HAP-1 (cell line): Measurements from ENCODE around the gene CTDSPL.
A peak's percentile ranks its signal among the peaks of the same experiment; 100 is the strongest.

ENCODE experiments used
- DNase-seq, 2 experiments: peaks; one replicate each; pipeline ENCODE4 v3.0.0-alpha.2; 2016 to 2020; ENCODE audit warnings: low spot score in 2 of 2
- H3K27me3 ChIP-seq: fragments of 250-450 bp; sonication (Bioruptor Pico); 2 replicates; pipeline ENCODE4 v1.5.1; 2020; ENCODE audit warnings: low read depth, mild to moderate bottlenecking, moderate library complexity
- H3K36me3 ChIP-seq: fragments of 250-450 bp; sonication (Bioruptor Pico); replicated peaks from 2 replicates; pipeline ENCODE4 v1.5.1; 2020; ENCODE audit warnings: mild to moderate bottlenecking
- H3K4me1 ChIP-seq: fragments of 250-450 bp; sonication (Bioruptor Pico); 2 replicates; pipeline ENCODE4 v1.5.1; 2020; ENCODE audit warnings: mild to moderate bottlenecking
- H3K4me3 ChIP-seq: fragments of 250-450 bp; sonication (Bioruptor Pico); 2 replicates; pipeline ENCODE4 v1.5.1; 2020; ENCODE audit warnings: mild to moderate bottlenecking, moderate library complexity
- H3K9me3 ChIP-seq: fragments of 250-450 bp; sonication (Bioruptor Pico); 2 replicates; pipeline ENCODE4 v1.5.1; 2020; ENCODE audit warnings: mild to moderate bottlenecking, moderate library complexity
- in situ Hi-C: fragments of 300-500 bp; cut with MboI; formaldehyde crosslinking; loops from 3 replicates; pipeline ENCODE4 v1.14.3; 2020; ENCODE audit warnings: low sequenced_read_pairs, inconsistent platforms, mixed read lengths

Gene CTDSPL

DNA sequence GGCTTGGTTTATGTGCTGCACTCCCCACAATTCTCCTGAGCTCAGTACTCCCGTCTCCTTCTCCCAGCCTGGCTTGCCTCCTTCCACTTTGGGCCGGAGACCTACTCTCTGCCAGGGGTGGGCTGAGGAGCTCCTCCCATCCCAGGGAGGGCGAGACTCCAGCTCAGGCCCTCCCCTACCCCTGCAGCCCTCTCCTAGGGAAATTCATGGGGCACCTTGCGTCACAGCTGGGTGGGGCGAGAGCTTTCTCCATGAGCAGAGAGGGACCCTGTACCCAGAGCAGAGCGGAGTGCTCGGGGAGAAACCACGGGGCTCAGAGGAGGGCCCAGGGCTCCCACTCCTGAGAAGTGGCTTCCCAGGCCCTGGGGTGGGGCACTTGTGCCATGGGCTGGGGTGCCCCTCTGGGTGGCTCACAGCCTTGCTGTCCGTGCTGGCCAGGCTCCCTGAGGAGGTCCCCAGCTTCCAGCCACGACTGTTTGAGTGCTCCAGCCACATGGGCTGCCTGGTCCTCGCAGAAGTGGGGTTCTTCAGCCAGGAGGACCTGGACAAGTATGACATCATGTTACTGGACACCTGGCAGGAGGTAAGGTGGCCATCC is 142.2 kb downstream of the CTDSPL start:
- Histone ChIP-seq H3K4me1 (no peaks in the 10 kb centered on the region), H3K36me3 (peaks cover 22% of the 10 kb centered on the region), H3K9me3 (no peaks in the 10 kb centered on the region), H3K27me3 (no peaks in the 10 kb centered on the region), H3K4me3 (no peak overlapping the region)
- DNase-seq = no peak
- in situ Hi-C loops = no loop called here

DNA sequence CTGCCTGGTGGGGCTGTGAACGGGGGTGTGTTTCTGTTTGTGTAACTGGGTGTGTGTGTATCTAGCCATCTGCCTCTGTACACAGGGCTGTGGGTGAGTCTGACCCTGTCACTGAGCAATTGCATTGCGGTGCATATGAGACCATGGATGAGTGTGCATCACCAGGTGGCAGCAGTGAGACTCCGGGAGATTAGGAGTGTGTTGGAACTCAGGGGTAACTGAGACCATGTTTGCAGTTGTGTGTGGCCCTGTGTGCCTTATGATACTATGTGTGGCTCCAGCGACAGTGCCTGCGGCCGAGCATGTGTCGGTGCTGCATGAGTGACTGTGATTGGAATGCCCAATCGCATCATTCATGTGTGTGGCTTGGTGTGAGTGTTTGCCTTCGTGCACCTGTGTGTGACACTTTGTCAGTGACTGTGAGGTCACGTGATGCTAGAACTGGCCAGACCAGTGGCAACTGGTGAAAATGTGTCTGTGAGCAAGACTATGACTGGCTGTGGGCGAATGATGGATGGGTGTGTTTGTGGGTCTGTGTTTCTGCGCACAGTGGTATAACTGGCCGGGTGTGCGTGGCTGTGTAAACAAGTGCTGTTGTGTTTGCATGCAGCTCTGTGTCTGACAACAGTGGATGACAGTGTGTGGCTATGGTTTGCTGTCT is 142.9 kb downstream of the CTDSPL start:
- in situ Hi-C loops = no loop called here
- Histone ChIP-seq H3K27me3 (no peaks in the 10 kb centered on the region), H3K9me3 (no peaks in the 10 kb centered on the region), H3K4me1 (no peaks in the 10 kb centered on the region), H3K36me3 (peaks cover 21% of the 10 kb centered on the region), H3K4me3 (no peak overlapping the region)
- DNase-seq = peak; percentile 29 to 77

DNA sequence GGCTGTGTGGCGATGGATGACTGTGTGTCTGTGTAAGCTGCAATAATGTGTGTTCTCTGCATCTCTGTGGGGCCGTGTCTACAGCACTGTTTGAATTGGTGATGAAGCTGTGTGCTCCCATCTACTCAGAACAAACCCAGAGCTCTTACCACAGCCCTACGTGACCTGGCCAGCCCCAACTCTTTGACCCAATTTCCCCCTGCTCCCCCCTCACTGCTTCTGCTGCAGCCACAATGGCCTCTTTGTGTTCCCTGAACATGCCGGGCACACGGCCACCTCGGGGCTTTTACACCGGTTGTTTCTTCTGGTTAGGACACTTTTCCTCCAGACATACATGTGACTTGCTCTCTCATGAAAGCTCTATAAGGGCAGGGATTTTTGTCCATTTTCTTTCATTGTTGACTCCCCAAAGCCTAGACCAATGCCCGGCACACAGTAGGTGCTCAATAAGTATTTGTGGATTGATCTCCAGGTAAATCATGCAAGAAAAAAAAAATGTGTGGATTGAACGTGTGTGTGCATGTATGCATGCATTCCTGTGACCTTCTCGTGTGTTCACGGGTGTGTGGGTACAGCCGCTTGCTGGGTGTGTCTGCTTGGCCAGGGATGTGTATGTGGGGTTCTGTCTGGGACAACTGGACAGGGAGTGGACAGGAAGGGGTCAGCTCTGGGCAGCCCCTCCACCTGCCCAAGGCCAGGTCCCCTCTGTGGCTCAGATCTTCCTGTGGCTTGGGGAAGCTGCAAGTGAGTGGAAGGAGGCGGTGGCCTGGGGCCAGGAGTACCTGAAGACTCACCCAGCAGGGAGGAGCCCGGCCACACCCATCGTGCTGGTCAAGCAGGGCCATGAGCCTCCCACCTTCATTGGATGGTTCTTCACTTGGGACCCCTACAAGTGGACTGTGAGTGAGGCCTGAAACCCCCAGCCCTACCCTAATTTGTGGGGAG is 143.7 kb downstream of the CTDSPL start:
- in situ Hi-C loops = no loop called here
- no peak for DNase-seq
- H3K4me3 ChIP-seq = no peak overlapping the region
- H3K27me3 ChIP-seq = no peaks in the 10 kb centered on the region
- no peaks in the 10 kb centered on the region for H3K4me1 ChIP-seq
- H3K36me3 ChIP-seq = peaks cover 18% of the 10 kb centered on the region
- no peaks in the 10 kb centered on the region for H3K9me3 ChIP-seq

DNA sequence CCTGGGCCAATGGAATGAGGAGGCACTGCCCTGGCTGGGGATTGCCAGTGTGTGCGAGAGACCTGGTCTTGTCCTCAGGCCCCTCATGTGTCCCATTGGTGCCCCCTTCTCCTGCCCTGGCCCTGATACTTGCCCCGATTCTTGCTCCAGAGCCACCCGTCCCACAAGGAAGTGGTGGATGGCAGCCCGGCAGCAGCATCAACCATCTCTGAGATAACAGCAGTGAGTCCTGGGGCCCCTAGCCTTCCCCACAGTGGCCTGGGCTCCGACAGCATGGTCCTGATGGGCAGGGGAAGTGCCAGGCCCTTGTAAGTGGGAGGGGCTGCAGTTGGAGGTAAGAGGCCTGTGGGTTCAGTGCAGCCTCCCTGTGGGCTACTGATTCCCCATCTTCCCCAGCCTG is 144.4 kb downstream of the CTDSPL start:
- Histone ChIP-seq H3K27me3 (no peaks in the 10 kb centered on the region), H3K4me3 (no peak overlapping the region), H3K4me1 (no peaks in the 10 kb centered on the region), H3K9me3 (no peaks in the 10 kb centered on the region), H3K36me3 (peaks cover 18% of the 10 kb centered on the region)
- in situ Hi-C loops = no loop called here
- DNase-seq = no peak

DNA sequence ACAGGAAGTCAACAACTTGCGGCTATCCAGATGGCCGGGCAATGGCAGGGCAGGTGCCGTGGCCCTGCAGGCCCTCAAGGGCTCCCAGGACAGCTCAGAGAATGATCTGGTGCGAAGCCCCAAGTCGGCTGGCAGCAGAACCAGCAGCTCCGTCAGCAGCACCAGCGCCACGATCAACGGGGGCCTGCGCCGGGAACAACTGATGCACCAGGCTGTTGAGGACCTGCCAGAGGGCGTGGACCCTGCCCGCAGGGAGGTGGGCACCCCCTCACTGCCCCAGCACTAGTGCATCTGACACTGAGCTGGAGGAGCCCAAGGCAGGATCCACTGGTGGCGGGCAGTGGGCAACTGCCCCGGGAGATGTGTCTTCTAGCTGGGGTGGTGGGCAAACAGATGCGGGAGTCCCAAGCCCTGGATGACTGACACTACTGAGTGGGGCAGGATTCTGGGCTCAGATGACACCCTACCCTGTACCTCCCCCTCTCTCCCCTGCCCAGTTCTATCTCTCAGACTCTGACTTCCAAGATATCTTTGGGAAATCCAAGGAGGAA is 144.8 kb downstream of the CTDSPL start:
- in situ Hi-C loops = no loop called here
- Histone ChIP-seq H3K36me3 (peaks cover 18% of the 10 kb centered on the region), H3K4me3 (no peak overlapping the region), H3K4me1 (no peaks in the 10 kb centered on the region), H3K27me3 (no peaks in the 10 kb centered on the region), H3K9me3 (no peaks in the 10 kb centered on the region)
- DNase-seq = no peak

DNA sequence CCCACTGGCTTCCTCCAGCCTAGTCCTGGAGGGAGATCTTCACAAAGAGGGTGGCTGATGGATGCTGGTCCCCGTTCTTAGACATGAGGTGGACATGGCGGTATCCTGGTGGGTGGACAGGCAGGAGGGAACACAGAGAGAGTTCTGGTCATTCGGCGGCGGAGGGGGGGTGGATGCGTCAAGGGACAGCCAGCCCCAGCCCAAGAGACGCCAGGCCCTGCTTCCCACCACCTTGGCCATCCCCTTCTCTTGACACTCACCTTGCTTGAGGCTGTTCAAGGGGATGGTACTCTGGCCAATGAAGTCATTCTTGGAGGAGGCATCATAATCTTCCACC is 146.0 kb downstream of the CTDSPL start:
- no peak for DNase-seq
- no peaks in the 10 kb centered on the region for H3K27me3 ChIP-seq
- no peaks in the 10 kb centered on the region for H3K4me1 ChIP-seq
- H3K4me3 ChIP-seq = no peak overlapping the region
- H3K36me3 ChIP-seq = peaks cover 15% of the 10 kb centered on the region
- H3K9me3 ChIP-seq = no peaks in the 10 kb centered on the region
- in situ Hi-C loops = no loop called here

DNA sequence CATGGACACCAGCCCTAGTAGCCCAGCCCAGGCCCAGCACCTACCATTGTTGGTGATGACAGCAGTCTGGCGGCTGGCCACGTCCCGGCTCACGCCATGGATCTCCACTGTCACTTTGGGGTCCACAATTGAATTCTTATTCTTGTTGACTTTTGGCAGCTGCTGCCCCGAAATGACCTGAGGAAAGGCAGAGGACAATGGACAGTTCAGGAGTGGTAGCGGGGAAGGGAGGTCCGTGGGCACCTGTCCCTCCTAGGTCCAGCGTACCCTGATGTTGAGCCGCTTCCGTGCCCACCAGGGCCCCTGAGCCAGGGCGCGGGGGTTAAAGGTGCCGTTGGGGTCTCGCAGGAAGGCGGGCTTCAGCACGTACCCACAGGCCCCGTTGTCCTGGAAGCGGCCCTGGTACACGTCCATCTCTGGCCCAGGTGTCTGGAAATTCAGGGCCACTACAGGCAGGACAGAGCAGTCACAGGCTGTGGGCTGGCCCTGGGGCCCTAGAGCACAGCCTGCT is 146.6 kb downstream of the CTDSPL start:
- Histone ChIP-seq H3K4me1 (no peaks in the 10 kb centered on the region), H3K36me3 (peaks cover 10% of the 10 kb centered on the region), H3K9me3 (no peaks in the 10 kb centered on the region), H3K27me3 (no peaks in the 10 kb centered on the region), H3K4me3 (no peak overlapping the region)
- in situ Hi-C loops = no loop called here
- DNase-seq = no peak

DNA sequence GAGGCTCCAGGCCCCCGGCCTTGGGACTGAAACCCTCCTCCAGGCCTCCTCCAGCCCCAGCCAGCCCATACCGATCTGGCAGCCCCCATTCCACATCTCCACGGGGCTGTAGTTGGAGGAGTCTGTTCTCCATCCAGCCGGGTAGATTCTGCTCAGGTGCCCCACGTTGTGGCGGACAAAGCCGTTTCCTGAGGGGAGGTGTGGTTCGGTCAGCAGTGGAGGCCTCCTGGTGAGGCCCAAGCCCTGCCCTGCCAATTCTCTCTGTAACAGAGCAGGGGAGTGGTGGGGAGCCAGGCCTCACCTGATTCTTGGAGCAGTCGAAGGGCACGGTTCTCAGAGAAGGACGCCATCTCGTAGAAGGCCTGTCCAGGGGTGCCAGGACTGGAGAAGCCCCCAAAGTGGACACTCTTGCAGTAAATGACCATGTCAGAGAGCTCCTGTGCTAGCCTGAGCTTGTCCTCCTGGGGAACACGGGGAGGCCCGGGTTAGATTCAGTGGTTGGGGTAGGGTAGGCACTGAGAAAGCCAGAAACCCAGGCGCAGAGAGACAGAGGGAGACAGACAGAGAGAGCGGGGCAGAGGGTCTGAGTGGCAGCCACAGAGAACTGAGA is 147.4 kb downstream of the CTDSPL start:
- in situ Hi-C loops = no loop called here
- Histone ChIP-seq H3K9me3 (no peaks in the 10 kb centered on the region), H3K4me3 (no peak overlapping the region), H3K4me1 (no peaks in the 10 kb centered on the region), H3K36me3 (peaks cover 13% of the 10 kb centered on the region), H3K27me3 (no peaks in the 10 kb centered on the region)
- DNase-seq = no peak

DNA sequence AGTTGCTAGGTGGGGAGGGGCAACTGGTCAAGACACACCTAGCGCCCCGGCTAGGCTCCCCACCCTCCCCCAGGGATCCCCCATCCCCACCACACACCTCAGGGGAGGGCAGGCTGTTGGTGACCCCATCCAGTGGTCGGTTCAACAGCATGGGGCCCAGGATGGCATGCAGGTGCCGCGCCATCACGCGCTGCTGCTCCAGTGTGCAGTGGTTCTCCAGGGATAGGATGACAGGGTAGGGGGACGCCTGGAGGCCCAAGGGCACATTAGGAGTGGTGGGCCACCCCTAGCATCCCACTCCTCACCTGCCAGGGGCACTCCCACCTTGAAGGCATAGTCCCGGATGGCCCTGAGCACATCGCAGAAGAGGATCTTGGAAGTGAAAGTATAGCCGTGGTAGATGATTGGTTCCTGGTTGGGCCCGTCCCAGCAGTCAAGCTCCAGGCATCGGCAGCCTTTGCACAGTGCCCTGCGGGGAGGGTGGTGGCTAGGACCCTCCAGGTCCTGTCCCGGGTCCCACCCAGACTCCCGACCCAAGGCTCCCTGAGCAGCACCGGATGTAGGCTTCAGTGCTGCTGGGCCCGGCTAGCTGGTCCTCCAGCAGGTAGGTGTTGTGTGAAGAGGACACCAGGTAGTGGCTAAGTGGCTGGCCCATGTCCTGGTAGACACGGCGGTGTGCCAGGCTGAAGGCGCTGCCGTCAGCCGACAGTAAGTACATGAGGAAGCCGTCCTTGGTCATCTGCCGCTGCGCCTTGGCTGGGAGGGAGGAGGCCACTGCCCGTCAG is 148.3 kb downstream of the CTDSPL start:
- Histone ChIP-seq H3K4me3 (no peak overlapping the region), H3K36me3 (peaks cover 13% of the 10 kb centered on the region), H3K27me3 (no peaks in the 10 kb centered on the region), H3K9me3 (no peaks in the 10 kb centered on the region), H3K4me1 (no peaks in the 10 kb centered on the region)
- no peak for DNase-seq
- in situ Hi-C loops = no loop called here

DNA sequence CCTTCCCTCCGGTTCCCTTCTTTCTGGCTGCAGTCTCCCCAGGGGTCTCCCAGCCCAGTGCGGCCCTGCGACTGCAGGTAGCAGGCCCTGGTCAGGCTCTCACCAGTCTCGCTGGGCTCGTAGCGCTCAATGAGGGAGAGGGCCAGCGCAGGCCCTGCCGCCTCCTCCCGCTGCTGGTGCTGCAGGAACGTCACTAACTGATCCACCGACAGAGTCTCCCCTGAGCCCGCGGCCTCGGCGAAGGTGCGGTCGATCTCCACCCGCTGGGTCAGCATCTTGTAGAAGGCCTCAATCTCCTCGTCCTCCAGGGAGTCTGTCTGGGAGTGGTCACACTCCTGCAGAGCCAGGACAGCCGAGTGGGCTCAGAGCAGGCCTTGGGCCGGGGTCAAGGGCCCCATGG is 149.4 kb downstream of the CTDSPL start:
- H3K27me3 ChIP-seq = no peaks in the 10 kb centered on the region
- H3K9me3 ChIP-seq = no peaks in the 10 kb centered on the region
- in situ Hi-C loops = no loop called here
- H3K4me3 ChIP-seq = no peak overlapping the region
- peaks cover 16% of the 10 kb centered on the region for H3K36me3 ChIP-seq
- no peaks in the 10 kb centered on the region for H3K4me1 ChIP-seq
- DNase-seq = no peak

DNA sequence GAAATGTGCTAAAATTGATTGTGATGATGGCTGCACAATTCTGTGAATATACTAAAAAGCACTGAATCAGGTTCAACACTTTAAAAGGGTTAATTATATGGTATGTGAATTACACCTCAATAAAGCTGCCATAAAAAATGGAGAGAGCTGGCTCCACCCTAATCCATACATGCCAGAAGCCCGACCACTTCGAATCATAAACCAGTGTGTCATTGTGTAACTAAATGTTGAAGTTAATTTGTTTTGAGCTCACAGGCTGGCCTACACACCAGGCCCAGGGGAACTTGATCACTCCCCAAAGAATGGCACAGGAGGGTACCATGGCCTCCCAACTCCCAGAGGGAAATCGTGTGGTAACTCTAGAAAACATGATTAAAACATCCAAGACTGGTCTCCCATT is 153.8 kb downstream of the CTDSPL start:
- no peaks in the 10 kb centered on the region for H3K9me3 ChIP-seq
- in situ Hi-C loops = no loop called here
- peaks cover 6% of the 10 kb centered on the region for H3K36me3 ChIP-seq
- H3K4me3 ChIP-seq = no peak overlapping the region
- no peaks in the 10 kb centered on the region for H3K4me1 ChIP-seq
- no peaks in the 10 kb centered on the region for H3K27me3 ChIP-seq
- no peak for DNase-seq

DNA sequence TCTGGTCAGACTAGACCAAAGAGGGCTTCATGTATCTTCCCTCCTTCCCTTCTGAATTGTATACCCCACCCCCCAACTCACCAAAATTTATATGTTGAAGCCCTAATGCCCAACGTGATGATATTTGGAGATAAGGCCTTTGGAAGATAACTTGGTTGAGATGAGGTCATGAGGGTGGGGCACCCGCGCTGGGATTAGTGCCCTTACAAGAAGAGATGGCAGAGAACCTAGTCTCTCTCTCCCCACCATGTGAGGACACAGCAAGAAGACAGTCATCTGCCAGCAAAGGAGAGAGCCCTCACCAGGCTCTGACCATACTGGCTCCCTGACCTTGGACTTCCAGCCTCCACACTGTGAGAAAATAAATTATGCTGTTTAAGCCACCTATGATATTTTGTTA is 154.3 kb downstream of the CTDSPL start:
- H3K36me3 ChIP-seq = peaks cover 6% of the 10 kb centered on the region
- H3K4me1 ChIP-seq = no peaks in the 10 kb centered on the region
- H3K4me3 ChIP-seq = no peak overlapping the region
- H3K9me3 ChIP-seq = no peaks in the 10 kb centered on the region
- H3K27me3 ChIP-seq = no peaks in the 10 kb centered on the region
- in situ Hi-C loops = no loop called here
- DNase-seq = no peak

DNA sequence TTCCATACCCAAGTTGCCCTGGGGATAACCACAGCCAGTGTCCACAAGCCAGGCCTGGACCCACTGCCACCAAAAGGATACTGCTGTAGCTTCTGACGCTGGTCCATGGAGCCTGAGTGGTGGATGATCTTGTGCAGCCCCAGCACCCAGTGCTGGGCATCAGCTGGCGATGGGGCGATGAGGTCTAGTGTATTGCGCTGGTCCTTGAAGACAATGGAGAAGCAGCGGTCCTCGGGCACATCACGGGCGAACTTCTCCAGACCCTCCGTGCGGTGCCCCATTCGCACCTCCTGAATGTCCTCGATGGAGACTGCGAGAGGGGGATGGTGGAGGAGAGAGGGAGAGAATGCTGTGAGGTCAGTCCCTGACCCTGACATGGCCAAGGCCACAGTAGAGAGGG is 154.7 kb downstream of the CTDSPL start:
- no peaks in the 10 kb centered on the region for H3K9me3 ChIP-seq
- no peak for DNase-seq
- H3K36me3 ChIP-seq = peaks cover 6% of the 10 kb centered on the region
- H3K4me3 ChIP-seq = no peak overlapping the region
- in situ Hi-C loops = no loop called here
- H3K4me1 ChIP-seq = no peaks in the 10 kb centered on the region
- no peaks in the 10 kb centered on the region for H3K27me3 ChIP-seq
